ENCODE measurements around the gene ZBTB32.
A peak's percentile ranks its signal among the peaks of the same experiment; 100 is the strongest.

DNA sequence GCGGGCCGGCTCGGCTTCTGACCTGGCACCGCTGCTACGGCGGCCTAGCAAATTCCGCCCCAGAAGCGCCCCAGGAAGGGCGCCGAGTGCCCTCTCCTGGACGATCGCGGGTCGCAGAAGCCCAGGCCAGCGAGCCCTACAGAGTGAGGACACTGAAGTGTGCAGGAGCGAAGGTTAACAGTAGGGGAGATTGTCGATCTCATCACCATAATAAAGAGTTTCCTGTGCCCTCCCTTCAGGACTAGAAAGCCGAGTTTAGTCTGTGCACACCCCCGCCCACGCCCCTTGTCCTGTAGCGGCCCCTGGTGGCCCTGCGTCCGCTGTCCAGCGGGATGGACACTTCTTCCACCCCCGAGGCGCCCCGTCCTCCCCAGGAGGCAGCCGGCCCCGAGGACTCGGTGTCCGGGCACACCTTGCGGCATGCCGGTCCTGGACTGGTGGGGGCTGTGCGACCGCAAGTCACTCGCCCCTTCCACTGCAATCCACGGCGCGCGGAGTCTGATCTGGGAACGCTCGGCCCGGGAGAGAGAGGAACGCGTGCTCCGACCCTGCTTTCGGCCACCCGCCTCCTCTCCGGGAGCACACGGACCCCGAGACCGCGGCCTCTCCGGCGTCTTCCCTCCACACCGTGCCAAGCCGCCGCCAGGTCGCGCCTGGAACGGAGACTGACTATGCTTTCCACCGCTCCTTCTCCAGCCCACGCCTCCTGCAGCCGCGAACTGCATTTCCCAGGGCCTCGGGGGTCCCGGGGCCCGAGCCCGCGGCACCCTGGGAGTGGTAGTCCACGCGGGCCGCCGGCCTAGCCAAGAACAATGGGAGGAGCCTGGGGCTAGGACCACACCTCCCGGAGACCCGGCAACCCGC is 12.7 kb downstream of the ZBTB32 start:
- TF ChIP-seq CTCF (IDR thresholded peaks at IDR 0.05 in 2 of 3, conservative IDR thresholded peaks at IDR 0.05 in 1 of 3; ENCODE audit: borderline replicate concordance in 1 of 3, insufficient read depth in 1 of 3, low read depth in 2 of 3, low read length in 2 of 3) (peak; percentile 74 to 99 (median 87)), ZBTB33 (IDR thresholded peaks at IDR 0.05; ENCODE audit: extremely low read depth, insufficient replicate concordance, low read length) (no peak), POLR2A (IDR thresholded peaks at IDR 0.05; ENCODE audit: borderline replicate concordance, extremely low read depth, insufficient read depth, insufficient read length) (no peak)

Measured in HCT116 (cell line).